Esophagus squamous epithelium (tissue), 5 donors: ENCODE measurements around the gene GSG1. TPM values are rescaled to one million over a fixed set of nuclear protein-coding genes. Genes with fewer than 3 reads are reported as not detected.

Experiments
- DNase-seq: peaks from one replicate; lab custom pipeline; 2025; lab: John Stamatoyannopoulos, UW
- H3K27ac ChIP-seq, 4 donors: fragments of 200-600 bp; sonication (generic); one replicate each; pipeline ENCODE4 v1.5.1; 2016 to 2019; ENCODE audit warnings: mild to moderate bottlenecking in 1 of 4
- H3K27me3 ChIP-seq, 4 donors: fragments of 200-600 bp; sonication (generic); 1 replicate in 3 of 4; 2 replicates in 1 of 4; pipeline versions ENCODE4 v1.5.1 to v1.6.0; 2017 to 2021; ENCODE audit warnings: antibody characterized with exemption in 1 of 4
- H3K36me3 ChIP-seq, 3 donors: fragments of 200-600 bp; sonication (generic); one replicate each; pipeline ENCODE4 v1.5.1; 2016 to 2019
- H3K4me1 ChIP-seq, 3 donors: fragments of 200-600 bp; sonication (generic); one replicate each; pipeline ENCODE4 v1.5.1; 2017 to 2019
- H3K4me3 ChIP-seq, 4 donors: fragments of 200-600 bp; sonication (generic); 1 replicate in 3 of 4; 2 replicates in 1 of 4; pipeline ENCODE4 v1.5.1; 2016 to 2019; ENCODE audit warnings: mild to moderate bottlenecking in 2 of 4, moderate library complexity in 1 of 4
- H3K9me3 ChIP-seq, 3 donors: fragments of 200-600 bp; sonication (generic); one replicate each; pipeline ENCODE4 v1.5.1; 2016 to 2019
- POLR2A ChIP-seq, 4 donors: fragments of 450-650 bp; IDR thresholded peaks; one replicate each; pipeline ENCODE4 v1.6.1; 2017; ENCODE audit warnings: antibody characterized with exemption in 4 of 4, mild to moderate bottlenecking in 4 of 4, moderate library complexity in 3 of 4
- WGBS, 2 donors: methylation state at CpG; one replicate each; pipeline ENCODE4 v1.1.5; 2018; 5-methylcytosine and 5-hydroxymethylcytosine counted together
- intact Hi-C: fragments of 100-400 bp; cut with DNase I; formaldehyde crosslinking; loops from one replicate; pipeline ENCODE4 v1.15.0; 2022
- total RNA-seq, 4 donors: library from RNA; depleted of rRNA; stranded (reverse); fragments of >200 nt; gene quantifications; one replicate each; pipeline ENCODE4 v1.1.0, GENCODE V29; 2016
- TF ChIP-seq, protein P1 (sequence below), 6 experiments: fragments of 450-650 bp in 4 of 6; fragments of 200-600 bp in 2 of 6; sonication (generic) in 2 of 6; IDR thresholded peaks; one replicate each; pipeline ENCODE4 v1.5.1; 2016 to 2019; ENCODE audit warnings: antibody characterized with exemption in 6 of 6, mild to moderate bottlenecking in 4 of 6, moderate library complexity in 4 of 6
- donor health status: DM: yes; HTN: yes; CAD: no.

Gene GSG1
- total RNA-seq, 4 donors from 2014 or later: not detected

DNA sequence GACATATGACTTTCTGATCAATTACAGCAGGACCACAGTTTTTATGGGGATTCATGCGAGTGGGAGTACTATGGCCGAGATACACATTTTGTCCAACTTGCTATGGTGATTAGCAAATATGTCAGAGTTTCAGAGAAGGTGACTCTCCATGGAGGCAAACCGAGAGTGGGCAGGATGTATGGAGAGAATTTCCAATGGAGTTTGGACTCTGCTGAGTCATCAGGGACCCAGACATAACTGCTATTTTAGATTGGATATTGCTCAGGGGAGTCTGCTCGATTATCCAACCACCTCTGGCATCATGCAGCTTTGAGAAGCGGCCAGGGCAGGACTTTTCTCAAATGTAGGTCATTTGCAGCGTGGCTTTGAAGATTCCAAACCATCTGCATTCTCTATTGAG, 9.5 kb upstream of the GSG1 start:
- intact Hi-C loops: no loop called here
- no peaks in the 10 kb centered on the region for H3K36me3 ChIP-seq
- no peak for DNase-seq
- no peaks in the 10 kb centered on the region for H3K9me3 ChIP-seq
- TF ChIP-seq POLR2A (IDR thresholded peaks at IDR 0.05): no peak
- TF ChIP-seq, protein P1, sequence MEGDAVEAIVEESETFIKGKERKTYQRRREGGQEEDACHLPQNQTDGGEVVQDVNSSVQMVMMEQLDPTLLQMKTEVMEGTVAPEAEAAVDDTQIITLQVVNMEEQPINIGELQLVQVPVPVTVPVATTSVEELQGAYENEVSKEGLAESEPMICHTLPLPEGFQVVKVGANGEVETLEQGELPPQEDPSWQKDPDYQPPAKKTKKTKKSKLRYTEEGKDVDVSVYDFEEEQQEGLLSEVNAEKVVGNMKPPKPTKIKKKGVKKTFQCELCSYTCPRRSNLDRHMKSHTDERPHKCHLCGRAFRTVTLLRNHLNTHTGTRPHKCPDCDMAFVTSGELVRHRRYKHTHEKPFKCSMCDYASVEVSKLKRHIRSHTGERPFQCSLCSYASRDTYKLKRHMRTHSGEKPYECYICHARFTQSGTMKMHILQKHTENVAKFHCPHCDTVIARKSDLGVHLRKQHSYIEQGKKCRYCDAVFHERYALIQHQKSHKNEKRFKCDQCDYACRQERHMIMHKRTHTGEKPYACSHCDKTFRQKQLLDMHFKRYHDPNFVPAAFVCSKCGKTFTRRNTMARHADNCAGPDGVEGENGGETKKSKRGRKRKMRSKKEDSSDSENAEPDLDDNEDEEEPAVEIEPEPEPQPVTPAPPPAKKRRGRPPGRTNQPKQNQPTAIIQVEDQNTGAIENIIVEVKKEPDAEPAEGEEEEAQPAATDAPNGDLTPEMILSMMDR (IDR thresholded peaks at IDR 0.05): no peak
- WGBS, 2 donors: 84 to 85% methylated on average over 6 of the region's 6 CpGs
- no peak overlapping the region for H3K4me3 ChIP-seq
- no peak overlapping the region for H3K27ac ChIP-seq
- no peaks in the 10 kb centered on the region for H3K4me1 ChIP-seq
- no peaks in the 10 kb centered on the region for H3K27me3 ChIP-seq

DNA sequence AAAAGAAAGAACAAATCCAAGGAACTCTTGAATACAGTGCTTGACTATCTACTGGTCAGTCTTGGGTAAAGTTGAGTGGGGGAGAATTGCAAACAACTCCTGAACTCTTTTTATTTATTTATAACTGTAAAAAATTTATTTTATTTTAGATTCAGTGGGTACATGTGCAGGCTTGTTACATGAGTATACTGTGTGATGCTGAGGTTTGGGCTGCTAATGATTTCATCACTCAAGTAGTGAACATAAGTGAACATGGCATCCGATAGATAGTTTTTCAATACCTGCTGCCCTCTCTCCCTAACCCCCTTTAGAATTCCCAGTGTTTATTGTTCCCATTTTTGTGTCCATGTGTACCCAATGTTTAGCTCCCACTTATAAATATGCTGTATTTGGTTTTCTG, 3.2 kb upstream of the GSG1 start:
- no peak overlapping the region for H3K27ac ChIP-seq
- no peaks in the 10 kb centered on the region for H3K27me3 ChIP-seq
- DNase-seq: no peak
- no peaks in the 10 kb centered on the region for H3K36me3 ChIP-seq
- 94 to 100% methylated on average over 1 of the region's 1 CpG for WGBS, 2 donors
- H3K4me1 ChIP-seq: peaks cover 0 to 31% (median 15%) of the 10 kb centered on the region in 3 donors
- intact Hi-C loops: no loop called here
- no peaks in the 10 kb centered on the region for H3K9me3 ChIP-seq
- H3K4me3 ChIP-seq: no peak overlapping the region
- TF ChIP-seq POLR2A (IDR thresholded peaks at IDR 0.05): no peak
- TF ChIP-seq, protein P1 (IDR thresholded peaks at IDR 0.05): no peak

DNA sequence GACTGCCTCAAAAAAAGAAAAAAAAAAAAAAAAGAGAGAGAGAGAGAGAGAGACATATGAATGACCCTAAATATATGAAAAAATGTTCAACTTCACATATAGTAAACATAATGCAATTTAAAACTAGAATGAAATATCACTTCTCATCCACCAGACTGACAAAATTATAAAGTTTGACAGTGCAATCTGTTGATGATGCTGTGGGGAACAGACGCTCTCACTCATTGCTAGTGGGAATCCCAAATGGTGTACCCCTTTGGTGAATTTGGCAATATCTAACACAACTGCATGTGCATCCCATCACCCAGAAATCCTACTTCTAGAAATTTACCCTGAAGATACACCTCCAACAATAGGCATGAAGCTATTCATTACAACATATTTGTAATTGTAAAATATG, 2.3 kb upstream of the GSG1 start:
- intact Hi-C loops: no loop called here
- TF ChIP-seq, protein P1 (IDR thresholded peaks at IDR 0.05): no peak
- TF ChIP-seq POLR2A (IDR thresholded peaks at IDR 0.05): no peak
- Histone ChIP-seq H3K27ac (no peak overlapping the region), H3K27me3 (no peaks in the 10 kb centered on the region), H3K36me3 (no peaks in the 10 kb centered on the region), H3K9me3 (no peaks in the 10 kb centered on the region), H3K4me3 (no peak overlapping the region), H3K4me1 (peaks cover under 1 to 39% (median 19%) of the 10 kb centered on the region in 3 donors)
- 84 to 95% methylated on average over 1 of the region's 1 CpG for WGBS, 2 donors
- DNase-seq: no peak

DNA sequence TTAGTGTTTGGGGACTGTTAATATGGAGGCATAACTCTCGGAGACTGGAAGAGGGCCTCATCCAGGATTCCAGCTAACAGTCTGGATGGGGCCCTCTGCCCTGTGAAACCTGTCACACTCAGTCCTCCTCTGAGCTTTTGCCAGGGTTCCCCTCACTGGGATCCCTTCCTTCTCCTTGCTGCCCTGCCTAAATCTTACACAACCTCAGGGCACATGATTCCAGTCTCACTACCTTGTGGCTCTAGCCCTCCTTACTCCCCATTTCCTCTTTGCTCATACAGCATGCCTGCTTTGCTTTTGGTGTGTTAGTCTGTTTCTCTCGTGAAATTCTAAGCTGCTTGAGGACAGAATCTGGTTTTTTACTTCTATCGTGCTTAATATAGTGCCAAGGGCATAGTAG, 942 bp upstream of the GSG1 start:
- Histone ChIP-seq H3K27ac (peak overlapping the region in 1 of 4 donors; percentile 94), H3K4me3 (no peak overlapping the region), H3K27me3 (no peaks in the 10 kb centered on the region), H3K36me3 (no peaks in the 10 kb centered on the region), H3K4me1 (peaks cover 7 to 53% (median 32%) of the 10 kb centered on the region in 3 donors), H3K9me3 (no peaks in the 10 kb centered on the region)
- intact Hi-C loops: no loop called here
- TF ChIP-seq POLR2A (IDR thresholded peaks at IDR 0.05): no peak
- TF ChIP-seq, protein P1 (IDR thresholded peaks at IDR 0.05): no peak
- no peak for DNase-seq
- WGBS, 2 donors: 79 to 93% methylated on average over 3 of the region's 3 CpGs

DNA sequence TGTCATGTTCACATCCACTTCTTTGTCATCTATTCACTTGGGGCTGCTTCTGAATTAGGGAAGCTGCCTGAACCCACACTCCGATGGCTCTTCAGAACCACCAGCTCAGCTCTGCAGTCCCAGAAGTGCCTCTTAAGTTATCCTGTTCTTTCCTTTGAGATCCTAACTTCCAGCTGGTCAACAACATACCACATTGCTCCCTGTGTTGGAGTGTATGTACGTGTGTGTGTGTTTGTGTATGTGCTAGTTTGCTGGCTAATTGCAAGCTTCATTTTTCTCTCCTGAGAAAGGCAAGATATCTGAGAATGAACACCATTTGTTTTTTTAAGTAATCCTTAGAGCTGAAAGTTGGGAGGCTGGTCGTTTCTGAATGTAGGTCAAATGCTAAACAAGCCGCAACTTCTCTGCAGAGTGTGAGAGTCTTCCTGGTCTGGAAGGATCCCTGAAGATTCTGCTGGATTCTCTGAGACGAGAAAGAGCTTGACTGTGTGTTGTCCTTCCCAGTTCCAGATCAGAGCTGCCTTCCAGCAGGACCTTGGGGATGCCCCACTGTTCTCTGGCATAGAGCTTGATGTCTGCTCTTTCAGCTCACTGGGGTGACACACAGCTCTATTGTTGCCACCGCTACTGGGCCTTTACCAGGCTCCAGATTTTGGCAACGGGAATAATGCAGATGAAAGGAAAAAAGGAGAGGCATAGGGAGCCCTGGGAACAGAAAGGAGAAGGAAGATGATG, 839 bp downstream of the GSG1 start:
- H3K27me3 ChIP-seq: no peaks in the 10 kb centered on the region
- peaks cover 14 to 69% (median 45%) of the 10 kb centered on the region in 3 donors for H3K4me1 ChIP-seq
- H3K36me3 ChIP-seq: no peaks in the 10 kb centered on the region
- TF ChIP-seq, protein P1 (IDR thresholded peaks at IDR 0.05): no peak
- no peak for TF ChIP-seq POLR2A (IDR thresholded peaks at IDR 0.05)
- intact Hi-C loops: no loop called here
- no peaks in the 10 kb centered on the region for H3K9me3 ChIP-seq
- H3K27ac ChIP-seq: peak overlapping the region; percentile 94 to 99 (median 98)
- 48 to 49% methylated on average over 5 to 7 of the region's 7 CpGs for WGBS, 2 donors
- no peak for DNase-seq
- no peak overlapping the region for H3K4me3 ChIP-seq
